HFF-Myc (cell line): ENCODE results near the gene JOSD2.

ENCODE experiments used
- DNase-seq: peaks from one replicate; pipeline ENCODE4 v3.0.0-alpha.2; 2011; ENCODE audit warnings: low read depth; ENCODE audit errors: extremely low read depth
- H3K4me3 ChIP-seq: replicated peaks from 2 replicates; pipeline ENCODE4 v1.5.1; 2011; ENCODE audit warnings: low read depth, mild to moderate bottlenecking, control low read depth, low read length
- TF ChIP-seq, protein P1 (sequence below): IDR thresholded peaks from 2 replicates; pipeline ENCODE4 v1.5.1; 2012; ENCODE audit warnings: mild to moderate bottlenecking, low read depth, low read length, control low read depth; ENCODE audit errors: missing control alignments

JOSD2 gene

DNA sequence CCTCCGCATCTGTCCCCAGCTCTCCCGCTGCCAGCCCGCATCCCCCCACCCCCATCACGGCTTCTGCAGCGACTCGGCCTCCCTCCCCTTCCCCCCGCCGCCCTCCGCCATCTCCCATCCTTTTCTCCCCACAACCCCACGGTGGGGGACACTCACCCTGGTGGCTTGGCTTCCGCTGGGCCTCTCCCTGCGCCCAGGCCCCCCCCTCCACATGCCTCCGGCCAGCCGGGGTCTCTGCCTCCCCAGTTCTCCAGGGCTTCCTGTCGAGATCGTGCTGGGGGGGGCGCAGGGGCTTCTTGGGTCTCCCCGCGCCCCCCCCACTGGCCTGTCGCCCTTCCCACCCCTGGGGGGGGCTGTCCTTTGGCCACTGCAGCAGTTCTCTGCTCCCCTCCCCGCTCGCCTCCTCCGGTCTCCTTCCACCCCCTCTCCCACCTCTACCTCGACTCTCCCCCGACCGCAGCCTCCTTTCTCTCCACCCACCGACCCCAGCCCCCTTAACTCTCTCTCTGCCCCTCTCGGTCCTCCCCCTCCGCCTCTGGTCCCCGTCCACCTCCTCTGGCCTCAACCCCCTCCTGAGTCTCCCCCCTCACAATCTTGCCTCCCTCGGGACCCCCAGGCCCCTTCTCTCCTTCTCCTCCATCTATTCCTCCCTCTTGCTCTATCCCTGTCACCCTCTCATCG is 40.2 kb upstream of the JOSD2 start:
- no peak for DNase-seq
- no peak overlapping the region for H3K4me3 ChIP-seq
- TF ChIP-seq, protein P1, sequence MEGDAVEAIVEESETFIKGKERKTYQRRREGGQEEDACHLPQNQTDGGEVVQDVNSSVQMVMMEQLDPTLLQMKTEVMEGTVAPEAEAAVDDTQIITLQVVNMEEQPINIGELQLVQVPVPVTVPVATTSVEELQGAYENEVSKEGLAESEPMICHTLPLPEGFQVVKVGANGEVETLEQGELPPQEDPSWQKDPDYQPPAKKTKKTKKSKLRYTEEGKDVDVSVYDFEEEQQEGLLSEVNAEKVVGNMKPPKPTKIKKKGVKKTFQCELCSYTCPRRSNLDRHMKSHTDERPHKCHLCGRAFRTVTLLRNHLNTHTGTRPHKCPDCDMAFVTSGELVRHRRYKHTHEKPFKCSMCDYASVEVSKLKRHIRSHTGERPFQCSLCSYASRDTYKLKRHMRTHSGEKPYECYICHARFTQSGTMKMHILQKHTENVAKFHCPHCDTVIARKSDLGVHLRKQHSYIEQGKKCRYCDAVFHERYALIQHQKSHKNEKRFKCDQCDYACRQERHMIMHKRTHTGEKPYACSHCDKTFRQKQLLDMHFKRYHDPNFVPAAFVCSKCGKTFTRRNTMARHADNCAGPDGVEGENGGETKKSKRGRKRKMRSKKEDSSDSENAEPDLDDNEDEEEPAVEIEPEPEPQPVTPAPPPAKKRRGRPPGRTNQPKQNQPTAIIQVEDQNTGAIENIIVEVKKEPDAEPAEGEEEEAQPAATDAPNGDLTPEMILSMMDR: no peak

GRCh38 chr19:50550594-50550966 is 39.6 kb upstream of the JOSD2 start:
- DNase-seq: no peak
- H3K4me3 ChIP-seq: no peak overlapping the region
- TF ChIP-seq, protein P1: no peak

GRCh38 chr19:50549927-50550593 is 39.1 kb upstream of the JOSD2 start:
- H3K4me3 ChIP-seq: no peak overlapping the region
- TF ChIP-seq, protein P1: no peak
- no peak for DNase-seq

GRCh38 chr19:50549059-50549926 is 38.3 kb upstream of the JOSD2 start:
- TF ChIP-seq, protein P1: no peak
- no peak overlapping the region for H3K4me3 ChIP-seq
- no peak for DNase-seq

DNA sequence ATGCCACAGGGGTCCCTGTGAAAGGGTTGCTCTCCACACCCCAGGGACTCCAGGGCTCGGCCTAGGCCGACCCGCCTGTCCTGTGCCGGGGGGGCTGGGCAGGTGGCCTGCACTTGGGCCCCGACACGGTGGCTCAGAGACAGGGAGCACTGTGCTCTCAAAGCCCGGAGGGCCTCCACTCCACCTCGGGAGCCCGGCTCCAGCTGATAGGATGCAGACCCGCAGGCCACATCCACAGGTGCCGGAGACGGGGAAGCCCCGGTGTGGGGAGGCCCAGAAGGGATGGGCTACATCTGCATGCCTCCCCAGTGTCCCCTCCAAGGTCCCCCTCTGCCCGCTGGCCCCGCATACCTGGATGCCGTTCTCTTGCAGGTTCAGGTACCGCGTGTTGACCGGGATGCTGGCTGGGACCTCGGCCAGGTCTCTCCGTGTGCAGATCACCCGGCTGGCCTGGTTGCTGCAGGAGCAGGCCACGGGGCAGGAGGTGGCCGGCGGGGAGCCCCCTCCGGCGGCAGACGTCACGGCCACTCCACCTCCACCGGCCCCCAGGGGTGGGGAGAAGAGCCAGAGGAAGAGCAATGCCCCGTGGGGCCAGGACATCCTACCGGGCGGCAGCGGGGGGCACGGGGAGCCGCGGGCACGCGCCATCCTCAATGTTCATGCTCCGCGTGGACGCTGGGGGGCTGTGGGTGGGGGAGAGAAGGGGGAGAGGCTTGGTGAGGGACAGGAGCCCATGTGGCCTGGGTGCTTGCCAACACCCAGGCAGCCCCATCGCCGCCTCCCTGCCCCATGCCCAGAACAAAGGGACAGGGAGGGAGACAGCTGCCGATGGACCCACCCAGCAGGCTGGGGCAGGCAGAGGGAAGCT is 37.4 kb upstream of the JOSD2 start:
- TF ChIP-seq, protein P1: no peak
- DNase-seq: no peak
- no peak overlapping the region for H3K4me3 ChIP-seq
